Stimulated activated CD8-positive, alpha-beta memory T cell treated with anti-CD3 and anti-CD28 coated beads, Interleukin-7, amount 100 ng/mL, for 1 hour (primary cell): Measurements from ENCODE around the gene HID1.
"Not testable (repeated sequence)": the region's sequence is repeated elsewhere in the genome, so short reads cannot be mapped to it uniquely, and the experiment has no call there.

Experiments
- DNase-seq, 2 donors: peaks; one replicate each; pipeline ENCODE4 v3.0.0-alpha.2; 2020; ENCODE audit warnings: low read depth in 2 of 2

HID1 gene, protein sequence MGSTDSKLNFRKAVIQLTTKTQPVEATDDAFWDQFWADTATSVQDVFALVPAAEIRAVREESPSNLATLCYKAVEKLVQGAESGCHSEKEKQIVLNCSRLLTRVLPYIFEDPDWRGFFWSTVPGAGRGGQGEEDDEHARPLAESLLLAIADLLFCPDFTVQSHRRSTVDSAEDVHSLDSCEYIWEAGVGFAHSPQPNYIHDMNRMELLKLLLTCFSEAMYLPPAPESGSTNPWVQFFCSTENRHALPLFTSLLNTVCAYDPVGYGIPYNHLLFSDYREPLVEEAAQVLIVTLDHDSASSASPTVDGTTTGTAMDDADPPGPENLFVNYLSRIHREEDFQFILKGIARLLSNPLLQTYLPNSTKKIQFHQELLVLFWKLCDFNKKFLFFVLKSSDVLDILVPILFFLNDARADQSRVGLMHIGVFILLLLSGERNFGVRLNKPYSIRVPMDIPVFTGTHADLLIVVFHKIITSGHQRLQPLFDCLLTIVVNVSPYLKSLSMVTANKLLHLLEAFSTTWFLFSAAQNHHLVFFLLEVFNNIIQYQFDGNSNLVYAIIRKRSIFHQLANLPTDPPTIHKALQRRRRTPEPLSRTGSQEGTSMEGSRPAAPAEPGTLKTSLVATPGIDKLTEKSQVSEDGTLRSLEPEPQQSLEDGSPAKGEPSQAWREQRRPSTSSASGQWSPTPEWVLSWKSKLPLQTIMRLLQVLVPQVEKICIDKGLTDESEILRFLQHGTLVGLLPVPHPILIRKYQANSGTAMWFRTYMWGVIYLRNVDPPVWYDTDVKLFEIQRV

DNA sequence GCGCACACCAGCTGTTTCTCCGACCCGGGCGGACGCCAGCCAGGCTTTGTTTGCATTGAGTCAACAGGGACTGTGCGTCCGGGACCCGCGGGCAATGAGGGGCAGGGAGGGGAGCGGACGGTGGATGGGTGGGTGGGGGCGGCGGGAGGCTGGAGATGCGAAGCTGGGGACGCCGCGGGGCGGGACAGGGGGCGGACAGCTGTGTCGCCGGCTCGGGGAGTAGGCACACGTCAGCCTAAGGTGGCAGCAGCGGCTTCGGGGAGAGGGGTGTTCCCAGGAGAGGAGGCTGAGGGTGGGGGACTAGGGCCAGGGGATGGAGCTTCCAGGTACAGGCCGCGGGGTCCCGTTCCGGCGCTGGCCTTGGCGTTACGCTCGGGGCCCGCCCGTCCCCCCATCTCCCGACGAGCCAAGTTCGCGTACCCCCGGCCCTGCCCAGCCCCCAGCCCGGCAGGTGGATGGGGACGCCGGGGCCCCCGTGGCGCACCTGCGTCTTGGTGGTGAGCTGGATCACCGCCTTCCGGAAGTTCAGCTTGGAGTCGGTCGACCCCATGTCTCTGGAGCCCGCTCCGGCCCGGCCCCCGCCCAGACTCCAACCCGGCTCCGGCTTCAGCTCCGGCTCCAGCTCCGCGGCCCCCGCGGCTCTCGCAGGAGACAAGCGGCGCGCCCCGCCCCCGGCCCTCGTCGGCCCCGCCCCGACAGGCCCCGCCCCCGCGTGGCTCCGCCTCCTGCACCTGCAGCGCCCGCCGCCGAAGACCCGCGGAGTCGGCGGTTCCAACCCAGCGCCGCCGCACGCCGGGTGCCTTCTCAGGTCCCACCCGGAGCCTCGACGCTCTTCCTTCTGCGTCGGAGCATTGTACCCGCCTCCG is at the start of gene HID1:
Gene HID1 (minus strand): TSS at position 653 of the 866 bp plus-strand sequence. CDS start 103 bp downstream, at position 550.
- DNase-seq: peak; percentile 69 to 75

DNA sequence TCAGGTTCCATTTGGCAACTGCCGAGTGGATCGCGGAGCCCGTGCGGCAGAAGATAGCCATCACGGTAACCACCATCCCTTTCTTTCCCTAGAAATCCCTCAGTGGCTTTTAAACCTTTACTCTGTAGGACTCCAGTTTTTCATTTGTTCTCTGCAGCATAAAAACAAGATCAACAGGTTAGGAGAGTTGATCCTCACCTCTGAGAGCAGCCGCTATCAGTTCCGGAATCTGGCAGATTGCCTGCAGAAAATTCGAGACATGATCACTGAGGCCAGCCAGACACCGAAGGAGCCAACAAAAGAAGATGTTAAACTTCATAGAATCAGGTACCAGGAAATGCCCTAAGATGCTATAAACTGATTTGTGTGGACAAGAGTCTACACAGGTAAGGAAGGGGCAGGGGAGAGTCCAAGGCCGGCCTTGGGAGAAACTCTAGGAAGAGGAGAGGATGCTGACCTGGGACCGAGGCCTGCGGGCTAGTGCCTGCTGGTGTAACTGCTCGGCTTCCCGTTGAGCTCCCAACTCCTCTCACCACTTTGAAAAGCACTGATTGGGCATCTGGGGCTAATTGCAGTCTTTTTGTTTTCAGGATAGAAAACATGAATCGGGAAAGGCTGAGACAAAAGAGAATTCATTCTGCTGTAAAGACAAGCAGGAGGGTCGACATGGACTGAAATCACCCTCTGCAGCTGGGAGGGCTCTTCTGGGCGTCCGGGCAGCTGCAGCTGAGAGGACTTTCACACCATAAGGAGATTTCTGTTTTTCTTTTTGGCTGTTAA is 48.0 kb upstream of the HID1 start:
- DNase-seq: no peak

DNA sequence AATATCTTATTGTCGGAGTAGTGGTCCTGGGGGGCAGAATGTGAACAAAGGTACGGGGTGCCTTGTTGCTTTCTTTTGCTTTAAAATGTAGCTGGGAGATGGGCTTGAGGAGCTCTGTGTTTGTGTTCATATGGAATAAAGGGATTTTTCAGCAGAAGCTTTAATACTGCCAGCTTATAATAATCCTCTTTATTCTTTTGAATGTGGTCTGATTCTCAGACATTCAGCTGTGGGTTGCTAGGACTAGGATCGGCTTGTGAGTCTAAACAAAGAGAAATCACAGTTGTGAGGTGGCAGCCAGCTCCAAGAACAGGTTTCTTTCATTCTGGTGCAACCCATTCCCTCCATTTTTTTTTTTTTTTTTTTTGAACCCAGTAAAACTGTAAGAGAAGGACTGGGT is 47.2 kb upstream of the HID1 start:
- no peak for DNase-seq

DNA sequence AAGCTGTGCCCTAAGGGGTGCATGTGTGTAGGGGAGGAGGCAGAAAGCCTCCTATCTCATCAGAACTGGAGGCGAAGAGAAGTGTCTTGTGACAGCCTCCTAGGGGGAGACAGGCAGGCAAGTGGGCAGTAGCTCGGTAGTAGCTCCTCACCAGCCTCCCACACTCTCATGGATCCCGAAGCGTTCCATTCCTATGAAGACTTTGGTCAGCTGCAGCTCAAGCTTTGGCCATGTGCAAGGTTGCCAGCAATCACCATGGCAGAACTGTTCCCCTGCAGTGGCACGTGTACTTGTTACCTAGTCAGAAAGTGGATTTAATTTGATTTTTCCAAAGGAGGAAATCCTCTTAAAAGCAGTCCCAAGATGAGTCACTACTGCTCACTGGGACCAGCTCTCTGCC is 46.6 kb upstream of the HID1 start:
- DNase-seq: no peak

DNA sequence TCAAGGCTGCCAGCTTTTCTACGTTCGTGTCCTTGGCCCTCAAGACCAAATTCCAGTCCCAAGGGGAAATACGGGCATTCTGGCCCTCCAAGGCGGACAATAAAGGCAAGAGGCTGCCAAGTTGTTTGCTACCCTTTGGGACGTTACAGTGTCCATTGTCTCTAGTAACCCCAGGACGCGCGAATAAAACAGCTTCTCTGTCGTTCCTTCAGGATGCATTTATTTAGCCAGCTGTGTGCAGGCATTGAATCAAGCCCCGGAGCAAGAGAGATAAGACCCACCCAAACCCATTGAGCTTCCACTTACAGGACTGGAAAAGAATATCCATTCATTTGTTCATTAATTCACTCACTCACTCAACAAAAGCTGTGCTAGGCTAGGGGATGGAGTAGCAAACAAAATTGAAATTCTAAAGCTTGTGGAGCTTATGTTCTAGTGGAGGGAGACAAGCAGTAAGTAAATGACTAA is 40.6 kb upstream of the HID1 start:
- no peak for DNase-seq

DNA sequence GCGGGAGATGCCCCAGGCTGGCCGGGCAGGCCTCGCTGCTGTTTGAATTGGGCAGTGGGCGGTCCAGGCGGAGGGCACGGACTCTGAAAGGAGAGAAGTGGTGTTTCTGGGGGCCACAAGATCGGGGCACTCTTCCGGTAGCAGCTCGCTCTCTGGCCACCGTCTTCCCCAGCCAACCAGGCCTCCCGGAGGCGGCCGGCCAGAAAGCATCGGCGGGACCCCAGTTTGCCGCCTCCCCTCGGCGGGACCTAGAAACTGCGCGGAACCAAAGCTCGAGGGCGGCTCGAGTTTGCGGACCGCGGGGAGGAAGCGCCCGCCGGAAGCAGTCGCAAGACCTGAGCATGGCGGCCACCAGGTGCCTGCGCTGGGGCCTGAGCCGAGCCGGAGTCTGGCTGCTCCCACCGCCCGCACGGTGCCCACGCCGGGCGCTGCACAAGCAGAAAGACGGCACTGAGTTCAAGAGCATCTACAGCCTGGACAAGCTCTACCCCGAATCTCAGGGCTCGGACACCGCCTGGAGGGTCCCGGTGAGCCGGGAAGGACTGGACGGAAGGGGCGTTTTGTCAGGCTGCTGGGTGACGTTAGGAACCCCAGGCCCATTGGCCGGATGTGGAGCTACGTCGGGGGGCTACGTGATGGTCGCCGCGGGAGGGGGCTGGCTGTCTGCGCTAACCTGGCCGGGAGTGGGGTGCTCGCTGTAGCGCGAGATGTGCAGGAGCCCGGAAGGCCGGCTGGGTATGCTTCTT is 40.0 kb upstream of the HID1 start, which contains the start of gene MRPL58:
Gene MRPL58 (plus strand): TSS at position 325 of the 746 bp plus-strand sequence. CDS start 17 bp downstream, at position 342.
- DNase-seq: peak; percentile 55 to 65

DNA sequence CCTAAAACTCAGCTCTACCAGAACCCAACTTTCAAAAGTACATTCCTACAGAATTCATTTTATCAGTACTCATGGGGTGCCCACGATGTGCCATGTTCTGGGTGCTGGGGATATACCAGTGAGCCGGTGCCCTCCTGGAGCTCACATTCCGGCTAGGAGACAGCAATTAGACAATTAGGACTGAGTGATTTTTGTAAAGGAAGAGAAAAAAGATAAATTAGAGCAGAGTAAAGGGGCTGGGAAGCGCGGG is 39.5 kb upstream of the HID1 start:
- DNase-seq: no peak

DNA sequence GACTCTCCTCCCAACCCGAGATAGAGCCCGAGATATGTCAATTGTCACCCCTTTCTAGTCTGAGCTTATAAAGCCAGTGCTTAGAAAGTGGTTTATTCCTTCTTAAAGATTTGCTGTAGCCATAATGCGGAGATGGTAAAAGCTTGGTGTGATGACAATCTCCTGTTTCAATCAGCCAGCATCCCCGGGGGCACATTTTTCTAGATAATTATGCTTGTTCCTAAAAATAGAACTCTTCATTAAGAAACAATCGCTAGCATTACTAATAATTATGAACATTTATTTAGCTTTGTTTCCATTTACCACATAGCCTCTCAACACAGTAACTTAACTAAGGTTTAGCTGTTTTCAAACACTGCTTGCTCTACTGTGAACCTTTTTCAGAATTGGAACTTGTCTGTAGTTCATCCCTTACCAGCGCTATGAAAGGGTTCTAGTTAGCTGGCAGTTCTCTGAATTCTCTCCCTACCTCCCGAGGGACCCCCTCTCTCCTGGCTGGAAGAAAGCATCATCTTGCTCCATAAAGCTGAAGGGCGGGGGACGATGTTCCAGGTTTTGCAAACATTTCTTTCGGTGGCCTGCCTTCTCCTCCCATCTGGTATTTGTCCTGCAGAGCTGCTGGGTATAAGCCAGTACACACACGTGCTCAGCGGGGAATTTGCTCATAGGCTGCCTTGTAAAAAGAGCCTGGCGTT is 39.0 kb upstream of the HID1 start:
- no peak for DNase-seq

DNA sequence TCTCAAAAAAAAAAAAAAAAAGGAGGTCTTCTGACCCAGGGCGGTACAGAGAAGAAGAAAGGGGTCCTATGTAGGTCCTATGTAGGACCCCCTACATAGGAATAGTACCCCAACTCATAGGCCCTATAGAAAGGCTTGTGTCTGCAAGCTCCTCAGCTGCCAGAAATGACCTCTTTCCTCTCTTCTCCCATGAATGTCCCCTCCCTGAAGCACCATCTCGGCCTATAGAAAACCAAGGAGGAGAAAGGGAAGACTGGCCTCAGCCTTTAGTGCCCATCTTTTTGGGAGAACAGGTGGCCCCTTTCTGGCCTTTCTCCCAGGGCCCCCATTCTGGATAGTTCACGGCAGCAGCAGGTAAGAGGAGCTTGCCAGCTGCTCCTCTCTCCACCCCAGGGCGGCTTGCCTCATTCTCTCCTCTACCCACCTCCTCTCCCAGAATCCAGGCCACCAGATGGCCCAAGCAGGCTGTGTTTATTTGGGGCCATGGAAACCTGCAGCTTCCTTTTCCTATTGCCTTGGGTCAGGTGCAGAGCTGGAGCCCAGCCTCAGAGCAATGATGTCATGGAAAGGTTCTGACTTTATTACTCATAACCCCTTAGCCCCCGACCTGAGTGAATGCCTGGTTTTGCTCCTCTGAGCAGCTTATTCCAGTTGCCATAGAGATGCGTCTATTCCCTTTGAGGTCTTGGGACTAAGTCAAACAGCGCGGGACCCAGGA is 38.3 kb upstream of the HID1 start:
- no peak for DNase-seq

DNA sequence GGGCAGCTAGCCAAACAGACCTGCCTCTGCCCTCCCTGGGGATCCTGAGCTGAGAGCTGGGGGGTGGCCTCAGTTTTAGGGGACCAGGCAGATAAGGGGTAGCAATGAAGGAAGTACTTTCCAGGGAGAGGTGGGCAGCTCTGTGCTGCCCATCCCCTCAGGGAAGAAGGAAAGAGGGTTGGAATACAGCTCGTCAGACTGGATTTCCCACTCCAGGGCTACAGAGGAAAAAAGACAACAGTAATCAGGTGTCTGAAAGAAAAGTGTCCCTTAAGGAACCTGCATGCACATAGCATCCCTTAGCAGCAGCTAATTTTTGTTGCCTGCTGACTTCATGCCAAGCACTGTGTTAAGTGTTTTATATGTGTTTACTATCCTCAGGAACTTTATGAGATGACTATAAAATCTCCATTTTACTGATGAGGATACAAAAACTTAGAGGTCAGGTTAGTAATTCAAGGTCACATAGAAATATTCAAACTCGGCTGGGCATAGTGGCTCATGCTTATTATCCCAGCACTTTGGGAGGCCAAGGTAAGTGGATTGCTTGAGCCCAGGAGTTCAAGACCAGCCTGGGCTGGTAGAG is 36.7 kb upstream of the HID1 start:
- no peak for DNase-seq

DNA sequence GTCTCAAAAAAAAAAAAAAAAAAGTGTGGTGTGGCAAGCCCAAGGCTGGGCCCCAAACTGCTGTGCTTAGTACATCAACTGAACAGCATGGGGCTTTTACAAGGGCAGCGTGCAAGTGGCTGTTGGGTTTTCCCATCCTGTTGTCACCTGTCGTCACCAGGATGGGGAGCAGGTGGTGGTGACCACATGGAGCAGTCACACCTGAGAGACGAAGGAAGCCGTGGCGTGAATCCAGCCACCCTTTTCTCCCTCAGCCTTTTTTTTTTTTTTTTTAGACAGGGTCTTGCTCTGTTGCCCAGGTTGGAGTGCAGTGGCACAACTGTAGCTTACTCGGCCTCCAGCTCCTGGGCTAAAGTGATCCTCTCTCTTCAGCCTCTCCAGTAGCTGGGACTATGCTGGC is 35.8 kb upstream of the HID1 start:
- no peak for DNase-seq

DNA sequence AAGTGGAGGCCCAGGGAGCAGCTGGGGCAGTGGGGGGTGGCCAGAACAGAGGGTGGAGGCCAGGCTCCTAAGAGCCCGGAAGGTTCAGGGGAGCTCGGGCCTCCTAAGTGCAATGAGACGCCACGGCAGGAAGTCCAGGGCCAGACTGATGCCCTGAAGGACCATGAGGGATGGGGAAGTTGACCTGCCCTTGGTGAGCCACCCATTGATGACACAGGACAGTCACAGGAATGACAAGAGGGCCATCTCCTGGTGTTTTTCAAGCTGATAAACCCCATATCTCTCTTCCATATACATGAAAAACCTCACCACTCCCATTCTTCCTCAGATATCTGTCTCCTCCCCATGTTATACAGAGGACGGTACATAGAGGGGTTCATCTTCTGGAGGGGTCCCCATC is 34.1 kb upstream of the HID1 start:
- no peak for DNase-seq

DNA sequence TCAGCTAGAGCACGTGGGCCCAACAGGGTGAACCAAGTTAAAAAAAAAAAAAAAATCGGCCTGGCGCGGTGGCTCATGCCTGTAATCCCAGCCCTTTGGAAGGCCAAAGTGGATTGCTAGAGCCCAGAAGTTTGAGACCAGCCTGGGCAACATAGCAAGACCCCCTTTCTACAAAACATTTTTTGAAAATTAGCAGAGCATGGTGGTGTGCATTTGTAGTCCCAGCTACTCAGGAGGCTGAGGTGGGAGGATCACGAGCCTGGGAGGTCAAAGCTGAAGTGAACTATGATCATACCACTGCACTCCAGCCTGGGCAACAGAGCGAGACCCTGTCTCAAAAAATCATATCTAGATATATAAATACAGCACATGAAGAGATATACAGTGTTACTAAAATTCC is 33.5 kb upstream of the HID1 start:
- not testable (repeated sequence) for DNase-seq

DNA sequence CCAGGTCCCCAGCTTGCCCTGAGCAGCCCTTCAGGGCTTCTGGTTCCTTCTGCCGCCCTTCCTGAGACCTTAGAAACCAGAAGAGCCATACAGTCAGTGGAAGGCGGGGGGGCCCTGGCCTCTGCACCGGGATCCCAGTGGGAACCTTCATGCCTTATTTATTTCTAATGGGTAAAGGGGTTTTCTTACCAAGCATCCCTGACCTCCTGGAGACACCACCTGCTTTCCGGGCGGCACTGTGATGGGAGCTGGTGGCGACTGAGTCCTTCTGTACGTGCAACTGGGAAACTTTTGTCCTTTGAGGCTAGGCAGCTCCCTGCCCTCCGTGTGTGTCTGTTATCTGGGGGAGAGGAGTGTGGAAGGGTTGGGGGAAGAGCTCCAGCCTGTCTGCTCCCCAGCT is 32.7 kb upstream of the HID1 start:
- DNase-seq: no peak

DNA sequence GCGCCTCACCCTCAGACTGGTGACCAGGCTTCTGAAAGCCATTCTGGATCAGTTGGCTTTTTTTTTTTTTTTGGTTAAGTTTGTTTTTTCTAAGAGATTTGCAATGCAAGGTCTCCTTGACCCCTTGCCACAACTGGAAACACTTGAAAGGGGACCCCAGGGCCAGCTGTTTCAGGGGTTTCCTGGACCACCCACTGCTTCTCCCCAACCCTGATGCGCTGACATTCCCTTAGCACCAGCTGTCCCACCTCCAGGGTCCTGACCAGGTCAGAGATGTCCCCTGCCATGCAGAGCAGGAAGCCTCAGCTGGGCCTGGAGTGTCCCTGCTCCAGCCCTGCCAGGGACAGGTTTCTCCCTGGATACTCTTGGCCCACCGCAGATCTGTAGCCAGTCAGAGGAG is 31.8 kb upstream of the HID1 start:
- DNase-seq: no peak

DNA sequence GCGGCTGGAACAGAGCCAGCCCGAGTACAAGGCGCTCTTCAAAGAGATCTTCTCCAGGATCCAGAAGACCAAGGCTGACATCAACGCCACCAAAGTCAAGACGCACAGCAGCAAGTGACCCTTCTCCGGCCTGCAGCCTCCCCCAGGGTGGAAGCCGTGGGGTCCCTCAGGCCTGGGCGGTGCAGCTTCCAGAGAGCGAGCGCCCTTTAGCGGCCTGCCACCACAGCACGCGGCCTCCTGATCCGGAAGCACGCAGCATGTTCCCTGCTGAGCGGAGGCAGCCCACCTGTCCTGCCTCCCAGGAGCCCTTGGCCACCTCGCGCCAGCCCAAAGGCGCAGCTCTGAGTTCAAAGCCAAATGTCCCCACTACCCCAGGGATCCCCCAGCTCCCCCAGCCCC is 31.4 kb upstream of the HID1 start:
- no peak for DNase-seq

DNA sequence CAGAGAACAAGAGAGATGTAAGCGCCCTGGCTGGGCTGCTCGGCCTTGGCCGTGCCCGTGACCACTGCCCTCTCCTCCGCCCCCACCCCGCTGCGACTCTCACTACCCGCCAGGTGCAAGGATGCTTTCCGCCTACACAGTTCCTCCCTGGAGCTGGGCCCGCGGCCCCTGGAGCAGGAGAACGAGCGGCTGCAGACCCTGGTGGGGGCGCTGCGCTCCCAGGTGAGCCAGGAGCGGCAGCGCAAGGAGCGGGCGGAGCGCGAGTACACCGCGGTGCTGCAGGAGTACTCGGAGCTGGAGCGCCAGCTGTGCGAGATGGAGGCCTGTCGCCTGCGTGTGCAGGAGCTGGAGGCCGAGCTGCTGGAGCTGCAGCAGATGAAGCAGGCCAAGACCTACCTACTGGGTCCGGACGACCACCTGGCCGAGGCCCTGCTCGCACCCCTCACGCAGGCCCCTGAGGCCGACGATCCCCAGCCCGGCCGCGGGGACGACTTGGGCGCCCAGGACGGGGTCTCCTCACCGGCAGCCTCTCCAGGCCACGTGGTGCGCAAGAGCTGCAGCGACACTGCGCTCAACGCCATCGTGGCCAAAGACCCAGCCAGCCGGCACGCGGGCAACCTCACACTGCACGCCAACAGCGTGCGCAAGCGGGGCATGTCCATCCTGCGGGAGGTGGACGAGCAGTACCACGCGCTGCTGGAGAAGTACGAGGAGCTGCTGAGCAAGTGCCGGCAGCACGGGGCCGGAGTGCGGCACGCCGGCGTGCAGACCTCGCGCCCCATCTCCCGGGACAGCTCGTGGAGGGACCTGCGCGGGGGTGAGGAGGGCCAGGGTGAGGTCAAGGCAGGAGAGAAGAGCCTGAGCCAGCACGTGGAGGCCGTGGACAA is 30.8 kb upstream of the HID1 start:
- no peak for DNase-seq
